NCI-H1694 treated with DMSO at 0.1 percent for 48 hours (cell line): ENCODE measurements around the gene CYB561D1.
A peak's percentile ranks its signal among the peaks of the same experiment; 100 is the strongest.

ENCODE experiments used
- DNase-seq: peaks from one replicate; lab custom pipeline; 2025; lab: John Stamatoyannopoulos, UW

The CYB561D1 gene

DNA sequence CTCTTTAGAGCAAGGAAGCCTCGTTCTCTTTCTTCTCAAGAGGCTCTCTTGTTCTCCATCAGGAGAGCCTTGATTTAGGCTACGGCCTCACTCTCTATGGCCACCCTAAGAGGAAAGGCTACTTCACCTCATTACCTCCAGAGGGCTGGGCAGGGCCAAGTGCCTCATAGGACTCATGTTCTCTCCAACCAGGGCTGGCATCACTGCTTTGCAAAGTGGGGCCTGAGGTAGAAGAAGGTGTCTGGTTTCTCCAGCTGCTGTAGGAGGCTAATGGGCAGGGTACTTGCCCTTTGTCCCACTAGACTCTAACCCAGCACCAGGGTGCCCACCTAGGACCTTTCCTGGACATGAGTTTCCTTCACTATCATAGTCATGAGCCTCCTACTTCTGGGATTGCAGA is 12.2 kb upstream of the CYB561D1 start:
- DNase-seq: no peak

DNA sequence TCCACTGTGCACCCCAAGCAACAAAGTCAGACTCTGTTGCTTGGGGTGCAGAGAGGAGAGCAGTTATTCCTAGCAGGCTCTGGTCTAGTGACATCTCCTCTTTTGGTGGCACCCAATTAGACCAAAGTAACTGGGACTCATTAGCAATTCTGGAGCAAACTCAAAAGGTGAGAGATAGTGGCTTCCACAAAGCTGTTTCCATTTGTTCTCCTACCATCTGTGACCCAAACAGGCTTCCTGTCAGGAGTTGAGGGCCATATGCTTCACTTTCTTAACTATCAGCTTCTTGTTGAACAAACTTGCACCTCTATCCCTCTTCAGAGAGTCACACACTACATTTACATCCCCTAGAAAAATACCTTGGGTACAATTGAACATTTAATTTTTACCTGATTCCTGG is 11.7 kb upstream of the CYB561D1 start:
- peak; percentile 60 for DNase-seq

DNA sequence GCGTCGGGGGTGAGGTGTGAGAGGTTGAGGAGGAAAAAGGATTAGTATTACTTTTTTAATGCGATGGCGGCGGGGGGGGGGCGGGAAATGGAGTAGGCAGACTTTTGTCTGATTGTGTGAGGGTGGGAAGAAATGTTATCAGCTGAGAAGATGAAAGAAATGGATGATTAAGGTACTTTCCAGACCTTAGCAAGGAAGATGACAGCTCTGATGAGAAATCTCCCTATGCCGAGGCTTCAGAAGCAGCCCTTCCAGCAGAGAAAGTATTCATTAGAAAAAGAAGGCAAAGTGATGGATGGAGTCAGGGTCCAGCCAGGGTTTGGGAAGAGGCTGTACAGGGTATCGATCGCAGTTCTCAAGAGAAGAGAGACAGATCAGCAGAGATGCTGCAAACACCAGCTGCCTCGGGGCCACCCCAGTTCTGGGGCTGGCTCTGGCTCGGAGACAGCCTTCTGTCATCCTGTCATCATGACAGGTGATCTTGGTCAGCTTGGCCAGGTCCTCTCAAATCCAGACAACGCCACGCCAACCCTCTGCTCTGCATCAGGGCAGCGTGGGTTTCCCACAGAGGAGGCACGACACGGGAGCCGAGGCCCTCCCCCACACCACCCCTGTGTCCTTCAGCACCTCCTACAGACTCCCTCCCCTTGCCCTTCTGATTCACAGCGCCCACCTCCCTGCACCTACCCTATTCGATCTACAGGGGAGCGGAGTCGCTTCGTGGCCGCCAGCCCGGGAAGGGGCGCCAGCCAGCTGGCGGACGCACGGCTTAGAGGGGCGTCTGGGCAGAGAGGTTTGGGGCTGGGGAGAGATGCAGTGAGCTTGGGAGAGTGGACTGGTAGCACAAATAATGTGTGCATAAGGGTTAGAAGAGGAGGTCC is 10.9 kb upstream of the CYB561D1 start:
- peak; percentile 95 for DNase-seq

DNA sequence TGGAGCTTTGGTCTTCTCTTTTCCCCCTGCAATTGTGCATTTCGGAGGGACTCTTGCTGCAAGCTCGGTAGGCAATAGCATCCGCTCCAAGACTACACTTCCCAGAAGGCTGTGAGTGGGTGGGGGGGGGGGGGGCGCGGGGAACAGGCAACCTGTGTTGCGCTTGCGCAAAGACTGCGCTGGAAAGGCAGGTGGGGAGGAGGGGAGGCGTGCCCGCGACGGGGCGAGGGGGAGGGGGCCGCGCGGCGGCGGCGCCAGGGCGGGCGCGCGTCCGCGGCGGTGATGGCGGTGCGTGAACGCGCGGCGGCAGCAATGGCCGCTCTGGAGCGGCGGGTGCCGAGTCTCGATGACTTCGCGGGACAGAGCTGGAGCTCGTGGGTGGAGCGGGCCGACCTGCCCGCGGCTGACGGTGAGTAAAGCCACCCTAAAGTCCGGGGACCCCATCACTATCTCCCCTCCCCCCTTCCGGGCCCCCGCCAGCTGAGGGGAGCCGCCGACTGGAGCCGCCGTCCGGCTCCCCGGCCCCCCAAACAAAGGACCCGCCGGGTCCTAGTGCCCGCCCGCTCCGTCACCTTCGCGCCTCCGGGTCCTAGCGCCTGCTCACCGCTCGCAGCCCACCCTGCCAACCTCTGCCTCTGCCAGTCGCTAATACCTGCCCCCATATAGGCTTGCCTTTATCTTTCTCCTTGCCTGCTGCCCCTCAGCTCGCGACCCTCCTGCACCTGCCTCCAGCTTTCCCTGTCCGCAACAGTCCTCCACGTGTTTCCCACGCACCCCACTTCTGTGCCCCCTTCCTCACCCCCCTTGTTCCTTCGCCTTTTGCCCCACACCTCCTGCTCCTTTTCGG is 10.0 kb upstream of the CYB561D1 start, which contains the start of gene ATXN7L2:
Gene ATXN7L2 (plus strand): TSS at position 234 of the 847 bp plus-strand sequence. CDS start 49 bp downstream, at position 283.
- DNase-seq: peak; percentile 95

DNA sequence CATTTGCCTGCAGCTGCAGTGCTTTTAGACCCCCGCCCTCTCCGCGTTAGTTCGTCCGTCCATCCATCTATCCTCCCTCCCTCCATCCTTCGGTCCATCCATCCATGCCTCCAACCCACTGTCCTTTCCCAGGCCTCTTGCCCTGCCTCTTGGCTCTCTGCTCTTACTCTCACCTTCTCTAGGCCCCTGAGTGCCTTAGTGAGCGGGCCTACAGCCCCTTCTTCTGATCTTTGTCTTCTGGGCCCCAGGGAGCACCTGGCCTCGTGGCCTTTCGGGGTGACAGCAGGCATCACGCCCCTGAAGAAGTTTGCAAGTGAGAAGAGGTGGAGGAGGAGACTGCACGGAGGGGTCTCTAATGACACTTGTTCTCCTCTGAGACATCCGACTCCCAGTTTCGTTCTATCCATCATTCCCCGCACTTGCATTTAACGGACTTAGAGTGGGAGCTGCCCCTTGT is 9.3 kb upstream of the CYB561D1 start:
- no peak for DNase-seq

DNA sequence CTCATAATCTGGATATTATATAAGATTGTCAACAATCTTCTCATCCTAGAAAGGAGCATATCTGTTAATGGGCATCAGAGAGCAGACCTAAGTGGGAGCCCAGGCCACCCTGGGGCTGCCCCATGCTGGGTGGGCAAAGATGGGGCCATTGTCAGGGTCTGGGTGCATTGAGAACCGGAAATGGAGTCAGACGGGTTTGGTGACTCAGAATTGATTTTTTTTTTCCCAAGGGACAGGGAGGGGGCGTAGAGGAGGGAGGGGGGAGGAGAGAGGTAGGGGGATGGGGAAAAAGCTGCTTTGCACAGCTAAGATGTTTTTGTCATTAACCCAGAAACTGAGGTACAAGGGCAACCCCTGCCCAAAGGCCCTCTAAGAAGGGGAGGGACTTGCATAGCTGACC is 8.9 kb upstream of the CYB561D1 start:
- no peak for DNase-seq

DNA sequence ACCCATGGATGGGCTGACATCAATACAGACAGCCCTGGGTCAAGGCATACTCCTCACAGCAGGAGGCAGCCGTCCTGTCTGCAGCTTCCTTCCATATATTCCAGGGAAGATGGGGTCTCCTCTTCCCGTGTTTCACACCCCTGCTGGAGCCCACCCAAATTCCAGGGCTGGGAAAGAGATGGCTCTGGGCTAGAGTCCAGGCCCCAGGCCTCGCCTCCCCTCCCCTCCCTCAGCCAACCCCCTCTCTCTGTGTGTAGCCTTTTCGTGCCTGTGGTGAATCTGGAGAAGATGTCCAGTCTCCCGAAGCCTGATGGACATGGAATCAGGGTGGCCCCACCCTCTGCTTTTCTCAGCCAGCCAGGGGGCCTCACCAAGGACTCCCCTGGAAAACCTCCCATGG is 6.6 kb upstream of the CYB561D1 start:
- DNase-seq: no peak

DNA sequence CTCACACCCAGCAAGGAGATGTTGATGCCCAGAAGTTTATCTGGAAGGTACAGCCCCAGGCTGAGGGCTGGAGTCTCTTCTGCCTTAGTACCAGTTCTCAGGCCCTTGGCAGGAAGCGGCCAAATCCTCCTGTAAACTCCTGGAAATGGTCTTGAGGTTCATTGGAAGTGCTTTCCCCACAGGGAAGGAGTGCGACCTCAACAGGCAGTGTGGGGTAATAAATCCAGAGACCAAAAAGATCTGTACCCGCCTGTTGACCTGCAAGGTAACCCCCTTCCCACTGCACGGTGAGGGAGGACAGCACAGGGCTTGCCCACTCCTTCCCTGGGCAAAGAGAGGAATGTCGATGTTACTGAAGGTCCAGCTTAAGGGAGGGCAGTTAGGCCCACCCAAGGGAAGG is 5.7 kb upstream of the CYB561D1 start:
- DNase-seq: no peak

DNA sequence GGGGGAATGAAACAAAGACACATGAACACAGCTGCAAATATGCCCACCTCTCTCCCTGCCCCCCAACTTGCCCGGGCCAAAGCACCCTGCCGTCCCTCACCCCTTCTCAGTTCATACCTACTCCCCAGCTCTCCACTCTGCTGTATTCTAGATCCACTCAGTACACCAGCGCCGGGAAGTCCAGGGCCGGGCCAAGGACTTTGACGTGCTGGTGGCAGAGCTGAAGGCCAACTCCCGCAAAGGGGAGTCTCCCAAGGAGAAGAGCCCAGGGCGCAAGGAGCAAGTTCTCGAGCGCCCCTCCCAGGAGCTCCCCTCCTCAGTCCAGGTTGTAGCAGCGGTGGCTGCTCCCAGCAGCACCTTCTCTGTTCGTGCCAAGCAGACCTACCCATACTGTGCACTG is 5.2 kb upstream of the CYB561D1 start:
- DNase-seq: no peak

DNA sequence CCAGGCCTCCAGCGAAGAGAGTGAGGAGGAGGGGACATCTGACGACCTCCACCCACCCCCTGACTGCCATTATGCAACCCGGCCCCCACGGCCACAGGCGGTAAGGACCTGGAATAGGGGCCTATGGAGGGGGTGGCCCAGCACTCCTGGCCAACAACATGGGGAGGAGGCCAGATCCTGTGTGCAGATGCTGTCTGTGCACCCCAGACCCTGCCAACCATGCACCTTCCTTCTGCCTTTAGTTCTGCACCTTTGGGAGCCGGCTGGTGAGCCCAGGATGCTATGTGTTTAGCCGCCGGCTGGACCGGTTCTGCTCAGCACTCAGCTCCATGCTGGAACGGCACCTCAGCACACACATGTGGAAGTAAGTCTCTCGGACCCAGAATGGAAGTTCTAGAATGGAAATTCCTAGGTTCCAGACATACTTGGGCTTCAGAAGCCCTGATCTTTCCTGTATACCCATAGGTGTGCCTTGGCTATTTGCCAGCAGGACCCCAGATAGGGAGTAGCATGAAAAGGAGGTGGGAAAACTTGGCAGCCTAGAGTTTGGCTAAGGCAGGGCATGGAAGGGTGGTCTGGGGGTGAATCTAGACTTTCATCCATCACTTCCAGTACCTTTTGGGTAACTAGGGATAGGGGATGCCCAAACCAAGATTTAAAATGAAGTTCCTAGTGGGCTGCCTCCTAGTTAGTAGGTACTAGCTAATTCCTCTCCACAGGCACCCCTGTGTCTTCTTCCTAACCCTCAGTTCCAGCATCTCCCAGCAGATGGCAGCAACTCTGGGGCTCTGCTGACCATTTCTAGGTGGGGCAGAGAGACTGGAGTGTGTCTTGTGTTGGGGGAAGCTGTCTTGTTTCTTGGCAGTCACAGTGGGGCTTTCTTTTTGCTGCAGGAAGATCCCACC is 3.6 kb upstream of the CYB561D1 start:
- DNase-seq: peak; percentile 53

DNA sequence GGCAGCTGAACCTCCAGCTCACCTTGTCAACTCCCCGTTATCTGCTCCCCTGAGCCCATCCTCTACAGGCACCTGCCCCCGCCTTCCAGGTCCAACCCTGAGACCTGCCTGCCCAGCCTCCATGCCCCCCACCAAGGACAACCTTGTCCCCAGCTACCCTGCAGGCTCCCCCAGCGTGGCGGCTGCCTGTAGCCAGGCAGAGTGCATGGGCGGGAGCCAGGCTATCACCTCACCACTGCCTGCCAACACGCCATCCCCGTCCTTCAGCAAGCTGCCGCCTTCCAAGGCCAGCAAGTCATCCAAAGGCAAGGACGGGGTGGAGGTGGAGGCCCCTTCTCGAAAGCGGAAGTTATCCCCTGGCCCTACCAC is 3.0 kb upstream of the CYB561D1 start:
- no peak for DNase-seq

DNA sequence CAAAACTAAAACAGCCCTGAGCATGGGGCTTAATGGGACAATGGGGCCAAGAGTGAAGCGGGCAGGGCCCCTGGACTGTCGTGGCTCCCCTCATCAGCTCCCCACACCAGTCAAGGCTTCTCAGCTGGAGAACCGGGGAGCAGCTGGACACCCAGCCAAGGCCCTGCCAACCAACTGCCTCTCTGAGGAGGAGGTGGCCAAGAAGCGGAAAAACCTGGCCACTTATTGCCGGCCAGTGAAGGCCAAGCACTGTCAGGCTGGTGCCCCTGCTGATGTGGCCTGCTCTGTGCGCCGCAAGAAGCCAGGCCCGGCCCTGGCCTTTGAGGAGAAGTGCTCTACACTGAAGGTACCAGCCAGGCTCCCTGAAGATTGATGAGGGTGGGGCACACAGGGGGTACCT is 2.5 kb upstream of the CYB561D1 start:
- DNase-seq: no peak

DNA sequence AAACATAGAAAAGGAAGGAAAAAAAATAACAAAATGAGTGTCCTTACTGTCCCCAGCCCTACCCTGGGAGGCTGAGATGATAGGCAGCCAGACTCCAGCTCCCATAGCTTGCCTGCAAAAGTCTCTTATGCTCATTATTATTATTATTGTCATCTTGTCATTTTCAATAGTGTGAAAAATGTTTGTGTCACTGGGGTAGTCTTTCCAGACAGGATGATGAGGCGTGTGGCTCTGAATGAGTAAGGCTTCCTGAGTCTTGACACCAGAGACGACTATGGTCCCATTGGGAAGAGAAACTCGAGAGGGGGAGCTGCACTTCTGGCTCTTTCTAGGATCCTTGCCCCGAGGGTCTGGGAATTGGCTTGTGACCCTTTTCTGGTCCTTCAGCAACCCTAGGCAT is 1.1 kb upstream of the CYB561D1 start:
- no peak for DNase-seq

DNA sequence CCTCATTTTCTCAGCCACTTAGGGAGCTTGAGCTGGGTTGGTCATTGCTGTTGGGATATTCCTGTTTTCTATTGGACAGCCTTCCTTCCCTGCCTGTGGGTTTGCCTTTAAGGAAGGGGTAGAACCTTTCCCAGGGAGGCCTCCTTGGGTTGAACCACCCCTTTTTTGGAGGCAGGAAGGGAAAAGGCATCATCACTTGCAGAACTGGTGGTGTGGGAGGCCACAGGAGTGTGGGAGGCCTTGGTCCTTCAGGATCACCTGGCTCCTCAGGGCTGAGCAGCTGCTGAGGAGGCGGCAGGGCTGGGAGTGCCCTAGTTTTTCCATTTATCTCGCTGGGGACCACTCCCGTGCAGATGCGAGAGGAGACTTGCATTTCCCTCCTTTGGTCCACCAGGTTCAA is 667 bp upstream of the CYB561D1 start:
- no peak for DNase-seq

DNA sequence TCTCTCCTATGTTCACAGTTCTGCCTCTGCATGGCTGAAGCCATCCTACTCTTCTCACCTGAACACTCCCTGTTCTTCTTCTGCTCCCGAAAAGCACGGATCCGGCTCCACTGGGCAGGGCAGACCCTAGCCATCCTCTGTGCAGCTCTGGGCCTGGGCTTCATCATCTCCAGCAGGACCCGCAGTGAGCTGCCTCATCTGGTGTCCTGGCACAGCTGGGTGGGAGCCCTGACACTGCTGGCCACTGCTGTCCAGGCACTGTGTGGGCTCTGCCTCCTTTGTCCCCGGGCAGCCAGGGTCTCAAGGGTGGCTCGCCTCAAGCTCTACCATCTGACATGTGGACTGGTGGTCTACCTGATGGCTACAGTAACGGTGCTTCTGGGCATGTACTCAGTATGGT is 1.8 kb downstream of the CYB561D1 start:
- DNase-seq: no peak

DNA sequence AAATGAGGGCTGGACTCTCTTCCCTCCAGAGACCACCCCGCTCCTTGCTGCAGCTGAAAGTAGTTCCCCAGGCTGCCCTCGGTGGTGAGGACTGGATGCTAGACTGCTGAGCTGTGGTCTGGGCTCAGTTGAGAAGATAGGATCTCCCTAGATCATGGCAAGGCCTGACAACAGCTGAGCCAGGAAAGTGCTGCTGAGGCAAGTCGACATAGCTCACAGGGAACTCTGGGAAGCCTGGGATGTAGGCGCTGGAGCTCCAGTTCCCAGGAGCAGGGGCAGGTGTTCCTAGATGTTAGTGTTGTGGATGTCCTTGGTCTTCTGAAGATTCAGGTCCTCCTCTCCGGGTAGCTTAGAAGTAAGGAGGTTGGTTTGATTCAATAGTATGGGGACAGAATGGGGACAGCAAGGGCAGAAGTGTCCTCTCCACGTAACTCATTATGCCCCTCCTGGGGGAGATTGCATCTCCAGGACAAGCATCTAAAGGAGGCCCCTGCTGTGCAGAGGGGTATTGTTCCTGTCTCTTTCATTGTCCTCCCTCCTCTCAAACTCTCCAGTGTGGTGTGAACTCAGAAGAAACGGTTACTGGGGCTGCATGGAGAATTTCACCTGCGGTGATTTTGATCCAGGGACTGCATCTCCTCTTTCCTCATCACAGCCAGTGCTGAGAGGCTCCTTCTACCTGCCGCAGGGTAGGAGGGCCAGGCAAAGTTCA is 3.7 kb downstream of the CYB561D1 start:
- DNase-seq: no peak

DNA sequence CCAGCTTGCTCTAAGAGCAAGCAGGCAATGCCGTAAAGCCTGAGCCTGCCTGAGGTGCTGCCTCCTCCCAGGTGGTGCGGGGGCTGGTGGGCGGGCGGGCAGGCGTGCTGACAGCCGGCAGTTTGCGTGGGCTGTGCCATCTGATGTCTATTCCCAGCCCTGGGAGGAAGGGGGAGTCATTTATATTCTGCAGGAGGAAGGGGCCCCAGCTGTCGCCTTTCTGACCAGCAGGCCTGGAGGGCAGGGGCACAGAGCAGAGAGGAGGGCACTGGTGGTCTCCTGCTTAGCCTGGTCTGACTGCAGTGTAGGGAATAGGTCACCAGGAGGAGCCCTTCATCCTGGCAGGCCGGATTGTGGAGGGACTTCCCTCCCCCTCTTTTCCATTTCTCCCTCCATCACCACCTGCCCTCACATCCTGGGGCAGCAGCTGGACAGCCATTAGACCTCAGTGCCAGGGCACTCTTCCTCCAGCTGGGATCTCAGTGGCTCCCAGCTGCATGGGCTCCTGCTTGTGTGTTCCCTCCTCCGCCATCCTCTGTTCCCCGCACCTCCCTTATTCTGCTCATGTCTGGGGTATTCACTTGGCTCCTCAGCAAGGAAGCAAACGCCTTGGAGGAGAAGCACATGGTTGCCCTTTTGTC is 4.4 kb downstream of the CYB561D1 start:
- peak; percentile 77 for DNase-seq

DNA sequence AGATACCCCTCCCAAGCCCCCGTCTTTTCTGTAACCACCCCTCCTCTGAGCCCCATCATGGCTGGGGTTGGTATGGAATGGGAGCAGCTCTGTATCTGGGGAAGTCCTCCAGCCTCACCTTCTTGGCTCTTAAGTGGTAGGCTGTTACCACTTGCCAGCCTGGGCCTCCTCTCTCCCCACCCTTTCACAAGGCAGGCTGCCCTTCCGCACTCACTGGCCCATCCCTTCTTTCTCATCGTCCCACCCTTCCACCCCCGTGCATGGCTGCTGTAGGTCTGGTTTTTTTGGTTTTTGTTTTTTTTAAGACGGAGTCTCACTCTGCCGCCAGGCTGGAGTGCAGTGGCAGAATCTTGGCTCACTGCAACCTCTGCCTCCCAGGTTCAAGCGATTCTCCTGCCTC is 5.2 kb downstream of the CYB561D1 start:
- DNase-seq: no peak

DNA sequence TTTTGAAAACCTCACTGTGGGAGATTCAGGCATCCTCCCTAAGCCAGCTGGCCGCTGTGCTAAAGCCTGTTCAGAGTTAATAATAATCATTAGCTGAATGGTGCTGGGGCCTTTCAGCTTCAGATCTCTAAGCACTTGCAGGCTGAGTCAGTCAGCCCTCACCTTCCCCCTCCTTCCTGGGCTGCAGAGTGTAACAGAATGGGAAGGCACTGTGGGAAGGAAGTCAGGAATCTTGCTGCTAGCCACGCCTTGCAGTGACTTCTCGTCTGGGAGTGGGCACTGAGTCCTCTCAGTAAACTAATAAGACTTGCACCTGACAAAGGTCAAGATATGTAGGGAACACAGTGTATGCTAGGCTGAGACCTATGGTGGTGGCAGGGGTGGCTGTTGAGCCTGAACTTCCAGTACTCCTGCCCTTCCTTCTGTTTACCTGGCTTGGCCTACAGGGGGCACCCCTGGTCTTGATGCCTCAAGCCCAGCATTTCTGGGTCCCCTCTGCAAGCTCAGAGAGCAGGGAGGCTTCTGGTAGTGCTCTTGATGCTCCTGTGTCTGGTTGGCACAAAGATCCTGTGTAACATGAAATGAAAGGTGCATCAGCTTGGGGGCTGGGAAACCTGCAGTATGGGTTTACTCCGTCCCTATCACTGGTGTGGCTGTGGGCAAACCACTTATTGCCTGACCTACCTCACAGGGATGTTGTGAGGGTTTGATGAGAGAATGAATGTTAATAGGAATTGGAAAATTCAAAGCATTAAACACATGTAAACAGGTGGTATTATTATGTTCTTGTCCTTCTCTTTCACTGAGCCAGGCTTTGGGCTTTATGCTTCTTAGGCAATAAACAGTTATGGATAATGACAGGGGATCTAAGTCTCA is 6.0 kb downstream of the CYB561D1 start:
- DNase-seq: peak; percentile 68

DNA sequence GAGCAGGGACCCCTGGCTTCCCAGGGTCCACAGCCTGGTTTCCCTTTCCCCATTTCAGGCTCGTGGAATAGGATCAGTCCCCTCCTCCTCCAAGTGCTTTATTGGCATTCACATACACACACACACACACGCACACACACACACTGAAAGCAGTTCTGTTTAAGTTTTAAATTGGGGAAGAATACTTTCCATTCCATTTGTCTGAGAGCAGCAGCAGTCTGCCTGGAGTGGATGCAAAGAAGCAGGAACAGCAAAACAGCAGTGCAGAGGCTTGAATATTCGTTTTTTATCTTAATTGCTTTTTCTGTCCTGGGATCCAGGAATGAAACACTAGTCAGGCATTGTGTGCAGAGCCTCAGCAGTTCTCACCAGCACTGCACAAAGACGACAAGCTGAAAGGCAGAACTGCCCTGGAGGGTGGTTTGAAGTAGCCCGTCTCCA is 7.1 kb downstream of the CYB561D1 start:
- no peak for DNase-seq
